GM19452 (cell line): ENCODE data around the gene ACSL4.
"Not testable (repeated sequence)": the region's sequence is repeated elsewhere in the genome, so short reads cannot be mapped to it uniquely, and the experiment has no call there.

ENCODE experiments used
- ATAC-seq: cut with Tn5 transposase; IDR thresholded peaks from one replicate; pipeline ENCODE4 v1.9.1; 2021; ENCODE audit not compliant: unreplicated experiment

The ACSL4 gene

DNA sequence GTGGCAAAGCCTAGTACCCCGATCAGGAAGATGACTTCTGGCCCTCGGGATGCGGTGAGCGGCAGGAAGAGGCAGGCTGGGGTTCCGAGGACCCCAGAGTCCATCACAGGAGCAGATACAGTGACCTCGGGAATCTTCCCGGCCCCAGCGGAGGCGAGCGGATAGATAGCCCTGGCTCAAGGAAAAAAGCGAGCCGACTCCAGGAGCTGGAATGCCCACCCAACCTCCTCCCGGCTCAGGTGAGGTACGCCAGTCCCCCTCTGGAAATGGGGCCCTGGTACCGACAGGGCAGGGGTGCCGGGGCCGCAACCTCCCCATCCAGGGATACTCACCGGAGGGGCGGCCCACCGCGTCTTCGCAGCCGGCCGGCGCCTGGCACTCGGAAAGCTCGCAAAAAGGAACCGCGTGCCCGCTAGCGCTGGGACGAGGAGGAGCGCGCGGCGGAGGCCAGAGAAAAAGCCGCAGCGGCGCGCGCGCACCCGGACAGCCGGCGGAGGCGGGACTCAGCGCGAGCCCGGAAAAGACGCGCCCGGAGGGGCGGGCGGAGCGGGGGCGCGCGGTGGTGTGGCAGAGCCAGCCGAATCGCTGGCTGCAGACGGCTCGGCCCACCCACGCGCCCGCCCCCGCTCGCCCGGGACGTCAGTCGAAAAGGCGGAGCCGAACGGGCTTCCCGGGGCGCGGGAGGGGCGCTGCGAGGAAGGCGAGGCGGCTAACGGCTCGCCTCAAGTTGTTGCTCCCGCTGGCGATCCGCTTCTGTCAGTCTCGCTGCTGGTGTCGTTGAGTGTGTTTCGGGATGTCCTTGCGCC lies at the start of gene ACSL4:
Gene ACSL4, minus strand, starts transcription at position 451 of the 806 bp plus-strand sequence. CDS start 49,894 bp downstream, outside the sequence.
- peak; percentile 79 for ATAC-seq

GRCh38 chrX:109777749-109778148 lies 44.7 kb upstream of the ACSL4 start:
- no peak for ATAC-seq

DNA sequence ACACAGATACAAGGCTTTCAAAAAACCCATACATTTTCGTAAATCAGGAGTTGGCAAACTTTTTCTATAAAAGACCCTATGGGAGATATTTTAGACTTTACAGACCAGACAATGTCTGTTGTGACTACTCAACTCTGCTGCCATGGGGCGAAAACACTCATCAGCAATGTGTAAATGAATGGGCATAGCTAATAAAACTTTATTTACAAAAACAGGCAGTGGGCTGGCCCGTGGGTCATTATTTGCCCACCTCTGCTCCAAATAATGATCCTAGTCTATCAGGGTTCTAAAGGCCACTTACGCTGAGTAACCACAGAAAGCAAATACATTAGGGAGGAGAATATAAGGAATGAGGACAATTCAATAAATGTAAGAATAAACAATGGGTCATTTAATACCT lies 43.9 kb upstream of the ACSL4 start:
- no peak for ATAC-seq

- no peak for ATAC-seq
Observed at GRCh38 chrX:109776432-109776831, 43.4 kb upstream of the ACSL4 start.

DNA sequence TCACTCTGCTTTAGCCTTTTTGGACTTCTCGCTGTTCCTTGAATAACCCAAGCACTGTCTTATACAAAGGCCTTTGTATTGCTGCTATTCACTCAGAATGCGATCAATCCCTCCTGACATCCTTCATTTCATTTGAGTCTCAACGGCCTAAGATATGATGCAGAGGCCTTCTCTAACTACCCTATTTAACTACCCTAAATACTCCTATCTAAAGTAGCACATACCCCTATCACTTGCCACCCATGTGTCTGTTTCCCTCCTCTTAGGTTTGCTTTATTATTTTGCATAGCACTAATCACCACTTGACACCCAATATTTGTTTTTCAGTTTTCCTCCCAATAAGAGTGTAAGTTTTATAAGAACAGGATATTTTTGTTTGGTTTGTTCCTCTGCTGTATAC lies 42.3 kb upstream of the ACSL4 start:
- no peak for ATAC-seq

DNA sequence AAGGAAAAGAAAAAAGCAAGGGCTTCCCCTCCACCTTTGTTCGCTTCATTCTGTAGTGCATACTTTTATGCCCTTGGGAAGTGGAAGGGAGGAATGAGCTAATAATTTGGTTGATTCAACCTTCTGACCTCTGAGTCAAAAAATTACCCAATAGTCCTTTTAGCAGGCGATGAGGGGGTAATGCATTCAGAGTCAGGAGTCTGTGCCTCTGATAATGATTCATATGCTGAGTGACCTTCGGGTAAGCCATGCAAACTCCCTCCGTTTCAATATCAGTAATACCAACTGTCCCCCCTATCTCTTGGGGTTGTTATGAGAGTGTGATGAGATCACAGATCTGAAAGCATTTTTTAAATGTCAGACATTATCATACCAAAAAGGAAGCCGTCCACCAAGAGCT lies 41.6 kb upstream of the ACSL4 start:
- peak; percentile 98 for ATAC-seq

- no peak for ATAC-seq
Observed at GRCh38 chrX:109774136-109774535, 41.1 kb upstream of the ACSL4 start.

- no peak for ATAC-seq
Observed at GRCh38 chrX:109773374-109773773, 40.3 kb upstream of the ACSL4 start.

DNA sequence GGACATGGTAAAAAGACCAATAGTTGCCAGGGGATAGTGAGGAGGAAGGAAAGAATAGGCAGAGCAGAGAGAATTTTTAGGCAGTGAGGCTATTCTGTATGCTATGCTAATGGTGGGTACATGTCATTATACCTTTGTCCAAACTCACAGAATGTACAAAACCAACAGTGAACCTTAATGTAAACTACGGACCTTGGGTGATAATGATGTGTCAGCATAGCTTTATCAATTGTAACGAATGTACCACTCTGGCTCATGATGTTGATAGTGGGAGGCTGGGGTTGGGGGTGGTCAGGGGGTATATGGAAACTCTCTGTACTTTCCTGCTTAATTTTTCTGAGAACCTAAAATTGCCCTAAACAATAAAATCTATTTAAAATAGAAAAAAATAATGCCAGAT lies 37.7 kb upstream of the ACSL4 start:
- no peak for ATAC-seq

- ATAC-seq = no peak
Observed at GRCh38 chrX:109760922-109761250, 27.8 kb upstream of the ACSL4 start.

GRCh38 chrX:109760209-109760921 lies 27.3 kb upstream of the ACSL4 start:
- no peak for ATAC-seq

DNA sequence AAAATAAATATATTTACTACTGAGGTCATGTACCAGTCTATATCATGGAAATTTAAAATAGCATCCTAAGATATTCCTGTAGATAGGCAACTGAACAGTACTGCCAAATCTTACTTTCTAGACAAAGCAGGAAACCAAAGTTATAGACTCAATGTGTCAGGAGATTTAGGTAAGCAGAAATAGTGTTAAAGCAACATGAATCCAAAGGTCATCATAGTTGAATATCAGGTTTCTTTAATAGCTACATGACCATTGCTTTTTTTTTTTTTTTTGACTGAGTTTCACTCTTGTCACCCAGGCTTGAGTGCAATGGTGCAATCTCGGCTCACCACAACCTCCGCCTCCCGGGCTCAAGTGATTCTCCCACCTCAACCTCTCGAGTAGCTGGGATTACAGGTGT lies 20.2 kb upstream of the ACSL4 start:
- ATAC-seq = no peak

GRCh38 chrX:109751698-109752097 lies 18.6 kb upstream of the ACSL4 start:
- ATAC-seq = no peak

DNA sequence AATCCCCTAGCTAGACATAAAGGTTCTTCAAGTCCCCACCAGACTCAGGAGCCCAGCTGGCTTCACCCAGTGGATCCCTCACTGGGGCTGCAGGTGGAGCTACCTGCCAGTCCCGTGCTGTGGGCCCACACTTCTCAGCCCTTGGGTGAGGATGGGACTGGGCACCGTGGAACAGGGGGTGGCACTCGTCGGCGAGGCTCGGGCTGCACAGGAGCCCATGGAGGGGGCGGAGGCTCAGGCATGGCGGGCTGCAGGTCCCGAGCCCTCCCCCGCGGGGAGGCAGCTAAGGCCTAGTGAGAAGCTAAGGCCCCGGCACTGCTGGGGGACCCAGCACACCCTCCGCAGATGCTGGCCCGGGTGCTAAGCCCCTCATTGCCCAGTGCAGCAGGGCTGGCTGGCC lies 16.1 kb upstream of the ACSL4 start:
- ATAC-seq = no peak

- ATAC-seq = no peak
Observed at GRCh38 chrX:109747681-109748080, 14.6 kb upstream of the ACSL4 start.

- ATAC-seq = no peak
Observed at GRCh38 chrX:109742722-109743121, 9.7 kb upstream of the ACSL4 start.

- not testable (repeated sequence) for ATAC-seq
Observed at GRCh38 chrX:109740896-109741295, 7.8 kb upstream of the ACSL4 start.

- no peak for ATAC-seq
Observed at GRCh38 chrX:109740433-109740809, 7.4 kb upstream of the ACSL4 start.

DNA sequence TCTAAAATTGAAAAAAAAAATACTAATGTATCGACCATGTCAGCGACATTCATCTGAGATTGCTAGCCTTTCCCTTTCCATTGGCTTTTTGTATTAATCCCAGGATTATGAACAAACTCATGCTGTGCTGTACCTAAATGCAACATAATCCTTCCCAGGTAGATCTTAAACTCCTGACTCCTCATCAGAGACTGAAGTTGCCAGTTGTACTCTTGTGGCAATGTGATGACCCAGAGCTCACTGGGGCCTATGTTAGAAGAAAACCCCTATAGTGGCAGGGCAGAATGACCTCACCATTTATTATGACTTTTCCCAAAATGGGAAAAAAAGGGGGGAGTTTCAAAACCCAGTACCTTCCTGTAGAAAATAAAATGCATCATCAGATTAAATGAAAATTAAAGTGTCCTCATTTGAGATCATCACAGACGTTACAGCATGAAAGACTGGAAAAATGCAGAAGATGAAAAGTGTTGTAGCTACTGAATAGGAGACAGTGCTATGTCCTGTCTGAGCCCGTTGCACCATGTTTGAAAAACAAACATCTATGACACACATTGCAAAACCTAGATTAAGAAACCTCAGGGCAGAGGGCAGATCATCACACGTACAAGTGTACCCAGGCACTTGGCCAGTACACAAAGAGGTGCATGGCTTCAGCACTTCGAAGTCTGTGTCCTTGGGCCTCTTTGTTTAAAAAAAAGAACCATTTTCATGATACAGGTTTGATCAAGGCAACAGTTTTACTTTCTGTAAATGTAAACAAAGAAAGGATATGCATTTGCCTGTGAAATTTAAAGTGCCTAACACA lies 6.8 kb upstream of the ACSL4 start:
- no peak for ATAC-seq

- ATAC-seq = no peak
Observed at GRCh38 chrX:109735202-109735744, 2.2 kb upstream of the ACSL4 start.

DNA sequence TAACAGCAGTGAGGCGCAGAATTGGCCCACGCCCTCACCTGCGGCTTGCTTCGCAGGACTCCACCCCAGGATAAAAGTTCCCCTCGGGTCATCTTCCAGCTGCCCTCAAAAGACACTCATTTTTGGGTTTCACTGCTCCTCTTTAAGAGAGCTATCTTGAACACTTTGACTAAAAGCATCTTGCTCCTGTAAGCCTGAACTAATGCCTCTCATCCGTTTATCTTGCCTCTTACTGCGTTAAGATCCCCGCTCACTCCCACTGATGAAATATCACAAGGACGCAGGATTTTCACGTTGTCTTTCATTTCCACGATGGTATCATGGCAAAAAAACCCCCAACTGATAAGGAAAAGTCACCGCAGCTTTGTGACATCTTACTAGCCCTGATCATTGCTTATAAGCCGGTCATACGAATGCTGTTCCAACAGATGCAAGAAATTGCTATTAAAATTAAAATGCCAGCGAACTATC lies 591 bp upstream of the ACSL4 start:
- ATAC-seq = no peak
